H1 (cell line): Measurements from ENCODE around the gene KIF26B. TPM values are rescaled to one million over a fixed set of nuclear protein-coding genes. Genes with fewer than 3 reads are reported as not detected.

ENCODE experiments used
- BRCA1 ChIP-seq: IDR thresholded peaks from 2 replicates; pipeline ENCODE4 v1.6.1; 2012; ENCODE audit warnings: low read depth, low read length, improper control_type of control experiment
- TAF1 ChIP-seq: IDR thresholded peaks from 2 replicates; pipeline ENCODE4 v1.6.1; 2011; ENCODE audit warnings: mild to moderate bottlenecking, low read depth, low read length
- polyA plus RNA-seq, 7 experiments: library from polyadenylated mRNA; depleted of rRNA in 3 of 7; stranded (reverse) in 5 of 7; unstranded in 2 of 7; fragments of >200 nt in 5 of 7; fragments of 200-250 nt in 2 of 7; gene quantifications; 1 replicate in 5 of 7; 2 replicates in 1 of 7; 4 replicates in 1 of 7; pipeline versions ENCODE4 v1.2.1 to v1.2.3, GENCODE V29; 2011 to 2013; ENCODE audit warnings: missing spikeins in 2 of 7, mixed read lengths in 2 of 7
- total RNA-seq: library from RNA; stranded (reverse); fragmentation: NEBNext Ultra II Directional; extraction: Animal tissue kit (Norgen Biotek cat#: 25700); gene quantifications from 2 replicates; pipeline ENCODE4 v1.2.1, GENCODE V29; 2021

The KIF26B gene
- total and polyA plus RNA-seq, 2 of the 8 experiments (the other 6 are each of a cell fraction or from before 2014, with no cell fraction given), result 0.06 to 0.28 TPM

DNA sequence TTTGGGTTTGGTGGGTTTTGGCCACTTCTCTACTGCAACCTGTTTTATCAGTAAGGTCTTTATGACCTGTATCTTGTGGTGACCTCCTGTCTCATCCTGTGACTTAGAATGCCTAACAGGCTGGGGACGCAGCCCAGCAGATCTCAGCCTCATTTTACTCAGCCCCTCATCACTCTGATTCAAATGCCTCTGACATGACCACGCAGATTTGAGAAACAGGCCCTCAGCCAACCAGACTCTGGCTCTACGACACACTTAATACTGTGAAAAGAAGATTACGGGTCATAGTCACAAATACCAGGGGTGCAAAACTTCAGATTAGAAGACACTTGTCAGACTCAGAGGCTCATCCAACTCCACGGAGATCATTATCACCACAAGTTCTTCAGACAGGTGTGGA lies 28.3 kb upstream of the KIF26B start (continued):
- no peak for TF ChIP-seq BRCA1
- TF ChIP-seq TAF1, result no peak
- TF ChIP-seq, all 59 proteins: peak for 0
